ENCODE data around the gene EI24.

EI24 gene

GRCh38 chr11:125623064-125623463 lies 53.8 kb downstream of the EI24 start:
- no peak for TF ChIP-seq ZFP3 (CRISPR knock-in tag; IDR thresholded peaks at IDR 0.05)
- TF ChIP-seq, protein P1, sequence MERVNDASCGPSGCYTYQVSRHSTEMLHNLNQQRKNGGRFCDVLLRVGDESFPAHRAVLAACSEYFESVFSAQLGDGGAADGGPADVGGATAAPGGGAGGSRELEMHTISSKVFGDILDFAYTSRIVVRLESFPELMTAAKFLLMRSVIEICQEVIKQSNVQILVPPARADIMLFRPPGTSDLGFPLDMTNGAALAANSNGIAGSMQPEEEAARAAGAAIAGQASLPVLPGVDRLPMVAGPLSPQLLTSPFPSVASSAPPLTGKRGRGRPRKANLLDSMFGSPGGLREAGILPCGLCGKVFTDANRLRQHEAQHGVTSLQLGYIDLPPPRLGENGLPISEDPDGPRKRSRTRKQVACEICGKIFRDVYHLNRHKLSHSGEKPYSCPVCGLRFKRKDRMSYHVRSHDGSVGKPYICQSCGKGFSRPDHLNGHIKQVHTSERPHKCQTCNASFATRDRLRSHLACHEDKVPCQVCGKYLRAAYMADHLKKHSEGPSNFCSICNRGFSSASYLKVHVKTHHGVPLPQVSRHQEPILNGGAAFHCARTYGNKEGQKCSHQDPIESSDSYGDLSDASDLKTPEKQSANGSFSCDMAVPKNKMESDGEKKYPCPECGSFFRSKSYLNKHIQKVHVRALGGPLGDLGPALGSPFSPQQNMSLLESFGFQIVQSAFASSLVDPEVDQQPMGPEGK (CRISPR knock-in tag; IDR thresholded peaks at IDR 0.05; ENCODE audit: borderline replicate concordance): no peak
- TF ChIP-seq OSR1 (CRISPR knock-in tag; IDR thresholded peaks at IDR 0.05): no peak
- no peak for TF ChIP-seq ZNF70 (CRISPR knock-in tag; IDR thresholded peaks at IDR 0.05)
- TF ChIP-seq, protein P2, sequence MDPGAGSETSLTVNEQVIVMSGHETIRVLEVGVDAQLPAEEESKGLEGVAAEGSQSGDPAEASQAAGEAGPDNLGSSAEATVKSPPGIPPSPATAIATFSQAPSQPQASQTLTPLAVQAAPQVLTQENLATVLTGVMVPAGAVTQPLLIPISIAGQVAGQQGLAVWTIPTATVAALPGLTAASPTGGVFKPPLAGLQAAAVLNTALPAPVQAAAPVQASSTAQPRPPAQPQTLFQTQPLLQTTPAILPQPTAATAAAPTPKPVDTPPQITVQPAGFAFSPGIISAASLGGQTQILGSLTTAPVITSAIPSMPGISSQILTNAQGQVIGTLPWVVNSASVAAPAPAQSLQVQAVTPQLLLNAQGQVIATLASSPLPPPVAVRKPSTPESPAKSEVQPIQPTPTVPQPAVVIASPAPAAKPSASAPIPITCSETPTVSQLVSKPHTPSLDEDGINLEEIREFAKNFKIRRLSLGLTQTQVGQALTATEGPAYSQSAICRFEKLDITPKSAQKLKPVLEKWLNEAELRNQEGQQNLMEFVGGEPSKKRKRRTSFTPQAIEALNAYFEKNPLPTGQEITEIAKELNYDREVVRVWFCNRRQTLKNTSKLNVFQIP (CRISPR knock-in tag; IDR thresholded peaks at IDR 0.05; ENCODE audit: borderline replicate concordance, low read depth): no peak
- no peak for TF ChIP-seq ESRRG (CRISPR knock-in tag; IDR thresholded peaks at IDR 0.05)
- no peak for TF ChIP-seq PPARA (CRISPR knock-in tag; IDR thresholded peaks at IDR 0.05; ENCODE audit: borderline replicate concordance)
- TF ChIP-seq, protein P3, sequence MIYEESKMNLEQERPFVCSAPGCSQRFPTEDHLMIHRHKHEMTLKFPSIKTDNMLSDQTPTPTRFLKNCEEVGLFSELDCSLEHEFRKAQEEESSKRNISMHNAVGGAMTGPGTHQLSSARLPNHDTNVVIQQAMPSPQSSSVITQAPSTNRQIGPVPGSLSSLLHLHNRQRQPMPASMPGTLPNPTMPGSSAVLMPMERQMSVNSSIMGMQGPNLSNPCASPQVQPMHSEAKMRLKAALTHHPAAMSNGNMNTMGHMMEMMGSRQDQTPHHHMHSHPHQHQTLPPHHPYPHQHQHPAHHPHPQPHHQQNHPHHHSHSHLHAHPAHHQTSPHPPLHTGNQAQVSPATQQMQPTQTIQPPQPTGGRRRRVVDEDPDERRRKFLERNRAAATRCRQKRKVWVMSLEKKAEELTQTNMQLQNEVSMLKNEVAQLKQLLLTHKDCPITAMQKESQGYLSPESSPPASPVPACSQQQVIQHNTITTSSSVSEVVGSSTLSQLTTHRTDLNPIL (CRISPR knock-in tag; IDR thresholded peaks at IDR 0.05; ENCODE audit: low read depth): no peak
- TF ChIP-seq ZFP30 (CRISPR knock-in tag; IDR thresholded peaks at IDR 0.05): no peak
- TF ChIP-seq ZNF565 (CRISPR knock-in tag; conservative IDR thresholded peaks at IDR 0.05; ENCODE audit: low read depth): no peak
- no peak for TF ChIP-seq RARB (CRISPR knock-in tag; IDR thresholded peaks at IDR 0.05)
- TF ChIP-seq ARNTL (CRISPR knock-in tag; IDR thresholded peaks at IDR 0.05; ENCODE audit: borderline replicate concordance, low read depth): no peak
- TF ChIP-seq BACH2 (CRISPR knock-in tag; IDR thresholded peaks at IDR 0.05; ENCODE audit: borderline replicate concordance): no peak
- no peak for TF ChIP-seq CSDC2 (CRISPR knock-in tag; IDR thresholded peaks at IDR 0.05)
- TF ChIP-seq, protein P4, sequence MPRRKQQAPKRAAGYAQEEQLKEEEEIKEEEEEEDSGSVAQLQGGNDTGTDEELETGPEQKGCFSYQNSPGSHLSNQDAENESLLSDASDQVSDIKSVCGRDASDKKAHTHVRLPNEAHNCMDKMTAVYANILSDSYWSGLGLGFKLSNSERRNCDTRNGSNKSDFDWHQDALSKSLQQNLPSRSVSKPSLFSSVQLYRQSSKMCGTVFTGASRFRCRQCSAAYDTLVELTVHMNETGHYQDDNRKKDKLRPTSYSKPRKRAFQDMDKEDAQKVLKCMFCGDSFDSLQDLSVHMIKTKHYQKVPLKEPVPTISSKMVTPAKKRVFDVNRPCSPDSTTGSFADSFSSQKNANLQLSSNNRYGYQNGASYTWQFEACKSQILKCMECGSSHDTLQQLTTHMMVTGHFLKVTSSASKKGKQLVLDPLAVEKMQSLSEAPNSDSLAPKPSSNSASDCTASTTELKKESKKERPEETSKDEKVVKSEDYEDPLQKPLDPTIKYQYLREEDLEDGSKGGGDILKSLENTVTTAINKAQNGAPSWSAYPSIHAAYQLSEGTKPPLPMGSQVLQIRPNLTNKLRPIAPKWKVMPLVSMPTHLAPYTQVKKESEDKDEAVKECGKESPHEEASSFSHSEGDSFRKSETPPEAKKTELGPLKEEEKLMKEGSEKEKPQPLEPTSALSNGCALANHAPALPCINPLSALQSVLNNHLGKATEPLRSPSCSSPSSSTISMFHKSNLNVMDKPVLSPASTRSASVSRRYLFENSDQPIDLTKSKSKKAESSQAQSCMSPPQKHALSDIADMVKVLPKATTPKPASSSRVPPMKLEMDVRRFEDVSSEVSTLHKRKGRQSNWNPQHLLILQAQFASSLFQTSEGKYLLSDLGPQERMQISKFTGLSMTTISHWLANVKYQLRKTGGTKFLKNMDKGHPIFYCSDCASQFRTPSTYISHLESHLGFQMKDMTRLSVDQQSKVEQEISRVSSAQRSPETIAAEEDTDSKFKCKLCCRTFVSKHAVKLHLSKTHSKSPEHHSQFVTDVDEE (CRISPR knock-in tag; IDR thresholded peaks at IDR 0.05): no peak
- no peak for ATAC-seq

- no peak for ATAC-seq
- no peak for TF ChIP-seq ZNF565 (CRISPR knock-in tag; conservative IDR thresholded peaks at IDR 0.05; ENCODE audit: low read depth)
- TF ChIP-seq, protein P1 (CRISPR knock-in tag; IDR thresholded peaks at IDR 0.05; ENCODE audit: borderline replicate concordance): no peak
- TF ChIP-seq, protein P2 (CRISPR knock-in tag; IDR thresholded peaks at IDR 0.05; ENCODE audit: borderline replicate concordance, low read depth): no peak
- TF ChIP-seq, protein P5, sequence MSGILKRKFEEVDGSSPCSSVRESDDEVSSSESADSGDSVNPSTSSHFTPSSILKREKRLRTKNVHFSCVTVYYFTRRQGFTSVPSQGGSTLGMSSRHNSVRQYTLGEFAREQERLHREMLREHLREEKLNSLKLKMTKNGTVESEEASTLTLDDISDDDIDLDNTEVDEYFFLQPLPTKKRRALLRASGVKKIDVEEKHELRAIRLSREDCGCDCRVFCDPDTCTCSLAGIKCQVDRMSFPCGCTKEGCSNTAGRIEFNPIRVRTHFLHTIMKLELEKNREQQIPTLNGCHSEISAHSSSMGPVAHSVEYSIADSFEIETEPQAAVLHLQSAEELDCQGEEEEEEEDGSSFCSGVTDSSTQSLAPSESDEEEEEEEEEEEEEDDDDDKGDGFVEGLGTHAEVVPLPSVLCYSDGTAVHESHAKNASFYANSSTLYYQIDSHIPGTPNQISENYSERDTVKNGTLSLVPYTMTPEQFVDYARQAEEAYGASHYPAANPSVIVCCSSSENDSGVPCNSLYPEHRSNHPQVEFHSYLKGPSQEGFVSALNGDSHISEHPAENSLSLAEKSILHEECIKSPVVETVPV (CRISPR knock-in tag; IDR thresholded peaks at IDR 0.05): no peak
- no peak for TF ChIP-seq ZNF70 (CRISPR knock-in tag; IDR thresholded peaks at IDR 0.05)
- TF ChIP-seq ZNF8 (CRISPR knock-in tag; IDR thresholded peaks at IDR 0.05): no peak
- no peak for TF ChIP-seq BACH2 (CRISPR knock-in tag; IDR thresholded peaks at IDR 0.05; ENCODE audit: borderline replicate concordance)
- no peak for TF ChIP-seq ESRRG (CRISPR knock-in tag; IDR thresholded peaks at IDR 0.05)
- TF ChIP-seq TCF4 (CRISPR knock-in tag; IDR thresholded peaks at IDR 0.05; ENCODE audit: borderline replicate concordance): no peak
- no peak for TF ChIP-seq PPARA (CRISPR knock-in tag; IDR thresholded peaks at IDR 0.05; ENCODE audit: borderline replicate concordance)
- TF ChIP-seq ZC3H10 (CRISPR knock-in tag; IDR thresholded peaks at IDR 0.05): no peak
- no peak for TF ChIP-seq TOX (CRISPR knock-in tag; IDR thresholded peaks at IDR 0.05; ENCODE audit: borderline replicate concordance)
These were observed 55.5 kb downstream of the EI24 start, which contains the start of gene CHEK1 for GRCh38 chr11:125624756-125625213. Gene CHEK1, plus strand, starts transcription at chr11:125625163. Its CDS starts 1,606 bp downstream, at chr11:125626769.

Measured in SK-N-SH treated with all-trans-retinoic acid at 6 μM for 48 hours (cell line).